ENCODE data around the gene SPATS1. TPM values are rescaled to one million over a fixed set of nuclear protein-coding genes. Genes with fewer than 3 reads are reported as not detected.

SPATS1 gene
- total and polyA plus RNA-seq, 7 donors = not detected

GRCh38 chr6:44387346-44388134 lies 45.1 kb downstream of the SPATS1 start, which contains the start of gene CDC5L:
TSS of gene CDC5L (plus strand) at chr6:44387706. CDS start at chr6:44387824, 118 bp downstream.
- DNase-seq (peak; percentile 92 to 95), ATAC-seq (peak; percentile 86 to 91 (median 90))
- Histone ChIP-seq H3K4me1 (peaks cover 30% of the 10 kb centered on the region), H3K27ac (peak within 1 kb of the TSS; percentile 89), H3K9me3 (no peaks in the 10 kb centered on the region), H3K4me3 (peak within 1 kb of the TSS; percentile 99), H3K27me3 (ENCODE audit: insufficient read depth in 3 of 3, low read length in 2 of 3) (no peaks in the 10 kb centered on the region), H3K36me3 (ENCODE audit: insufficient read depth in 1 of 2, low read depth in 1 of 2) (peaks cover 5 to 26% of the 10 kb centered on the region in 2 donors)
- TF ChIP-seq CTCF (IDR thresholded peaks at IDR 0.05) = no peak
- intact Hi-C loops (cut with DNase I) = no loop called here
- WGBS, 3 donors = 0% methylated on average over 39 to 56 of the region's 56 CpGs

- Histone ChIP-seq H3K4me1 (peaks cover 30% of the 10 kb centered on the region), H3K4me3 (peak overlapping the region; percentile 99), H3K36me3 (ENCODE audit: insufficient read depth in 1 of 2, low read depth in 1 of 2) (peaks cover 5 to 31% of the 10 kb centered on the region in 2 donors), H3K27me3 (ENCODE audit: insufficient read depth in 3 of 3, low read length in 2 of 3) (no peaks in the 10 kb centered on the region), H3K9me3 (no peaks in the 10 kb centered on the region), H3K27ac (peak overlapping the region; percentile 89)
- 0 to 1% (median 0%) methylated on average over 6 to 10 of the region's 10 CpGs for WGBS, 3 donors
- DNase-seq (peak in 1 of 2 donors; percentile 63), ATAC-seq (peak in 1 of 4 donors; percentile 1)
- TF ChIP-seq CTCF (IDR thresholded peaks at IDR 0.05) = no peak
- intact Hi-C loops (cut with DNase I) = no loop called here
Observed at GRCh38 chr6:44388135-44388487, 45.7 kb downstream of the SPATS1 start.

- H3K9me3 ChIP-seq = no peaks in the 10 kb centered on the region
- no peak overlapping the region for H3K27ac ChIP-seq
- no peak for TF ChIP-seq CTCF (IDR thresholded peaks at IDR 0.05)
- WGBS, 3 donors = 50 to 62% (median 56%) methylated on average over 5 of the region's 5 CpGs
- peak overlapping the region; percentile 99 for H3K4me3 ChIP-seq
- no peaks in the 10 kb centered on the region for H3K27me3 ChIP-seq (ENCODE audit: insufficient read depth in 3 of 3, low read length in 2 of 3)
- peaks cover 5 to 39% of the 10 kb centered on the region in 2 donors for H3K36me3 ChIP-seq (ENCODE audit: insufficient read depth in 1 of 2, low read depth in 1 of 2)
- peaks cover 30% of the 10 kb centered on the region for H3K4me1 ChIP-seq
- intact Hi-C loops (cut with DNase I) = no loop called here
- ATAC-seq (no peak), DNase-seq (no peak)
Observed at GRCh38 chr6:44388887-44389286, 46.4 kb downstream of the SPATS1 start.

- no peak for TF ChIP-seq CTCF (IDR thresholded peaks at IDR 0.05)
- 94 to 97% (median 96%) methylated on average over 1 of the region's 1 CpG for WGBS, 3 donors
- peaks cover 5 to 52% of the 10 kb centered on the region in 2 donors for H3K36me3 ChIP-seq (ENCODE audit: insufficient read depth in 1 of 2, low read depth in 1 of 2)
- H3K4me3 ChIP-seq = no peak overlapping the region
- ATAC-seq = no peak
- intact Hi-C loops (cut with DNase I) = no loop called here
- no peak overlapping the region for H3K27ac ChIP-seq
- H3K27me3 ChIP-seq (ENCODE audit: insufficient read depth in 3 of 3, low read length in 2 of 3) = no peaks in the 10 kb centered on the region
- DNase-seq = no peak
- H3K4me1 ChIP-seq = peaks cover 30% of the 10 kb centered on the region
- H3K9me3 ChIP-seq = no peaks in the 10 kb centered on the region
Observed at GRCh38 chr6:44390158-44390683, 47.8 kb downstream of the SPATS1 start.

Other genes with a start within 250 kb of the SPATS1 start
- 100 to 1,000 TPM in 3 of 4 donors, 10 to 100 TPM in 1; 62.3 to 177 (median 113) TPM for gene MRPL14, start 215.2 kb upstream of the SPATS1 start, total RNA-seq
- gene MRPL14, start 215.2 kb upstream of the SPATS1 start, polyA plus RNA-seq = 100 to 1,000 TPM; 166 to 308 (median 197) TPM
- gene TMEM63B, start 215.1 kb upstream of the SPATS1 start, total RNA-seq = 100 to 1,000 TPM in 1 of 4 donors, 10 to 100 TPM in 3; 32.7 to 121 (median 40.3) TPM
- 10 to 100 TPM; 23.5 to 39.2 (median 27.9) TPM for gene TMEM63B, start 215.1 kb upstream of the SPATS1 start, polyA plus RNA-seq
- gene CAPN11, start 183.8 kb upstream of the SPATS1 start, total RNA-seq = under 1 TPM in 1 of 4 donors, not detected in 3; 0.32 TPM
- gene CAPN11, start 183.8 kb upstream of the SPATS1 start, polyA plus RNA-seq = under 1 TPM; 0.05 to 0.16 (median 0.11) TPM
- gene MYMX, start 125.7 kb upstream of the SPATS1 start, total RNA-seq = under 1 TPM in 3 of 4 donors, not detected in 1; 0.34 to 0.54 (median 0.36) TPM
- under 1 TPM in 2 of 3 donors, not detected in 1; 0.09 to 0.61 TPM for gene MYMX, start 125.7 kb upstream of the SPATS1 start, polyA plus RNA-seq
- 10 to 100 TPM; 29.6 to 80.7 (median 41.6) TPM for gene SLC29A1, start 119.1 kb upstream of the SPATS1 start, total RNA-seq
- 10 to 100 TPM; 29.1 to 39.7 (median 39.1) TPM for gene SLC29A1, start 119.1 kb upstream of the SPATS1 start, polyA plus RNA-seq
- gene HSP90AB1, start 95.5 kb upstream of the SPATS1 start, total RNA-seq = 1,000 to 10,000 TPM; 1,150 to 1,595 (median 1,339) TPM
- 1,000 to 10,000 TPM in 2 of 3 donors, 100 to 1,000 TPM in 1; 743 to 1,128 (median 1,033) TPM for gene HSP90AB1, start 95.5 kb upstream of the SPATS1 start, polyA plus RNA-seq
- gene SLC35B2, start 85.1 kb upstream of the SPATS1 start, total RNA-seq = 10 to 100 TPM; 10.9 to 23.3 (median 18.0) TPM
- gene SLC35B2, start 85.1 kb upstream of the SPATS1 start, polyA plus RNA-seq = 10 to 100 TPM; 16.0 to 23.6 (median 20.8) TPM
- 1 to 10 TPM; 2.1 to 5.0 (median 3.0) TPM for gene NFKBIE, start 77.1 kb upstream of the SPATS1 start, total RNA-seq
- gene NFKBIE, start 77.1 kb upstream of the SPATS1 start, polyA plus RNA-seq = 1 to 10 TPM; 2.8 to 5.2 (median 4.0) TPM
- gene TMEM151B, start 72.2 kb upstream of the SPATS1 start, total RNA-seq = not detected
- gene TMEM151B, start 72.2 kb upstream of the SPATS1 start, polyA plus RNA-seq = under 1 TPM in 2 of 3 donors, not detected in 1; 0.04 to 0.07 TPM
- 1 to 10 TPM; 4.4 to 7.4 (median 5.1) TPM for gene AARS2, start 29.3 kb upstream of the SPATS1 start, total RNA-seq
- gene AARS2, start 29.3 kb upstream of the SPATS1 start, polyA plus RNA-seq = 1 to 10 TPM; 2.2 to 4.3 (median 3.0) TPM
- gene CDC5L, start 45.1 kb downstream of the SPATS1 start, total RNA-seq = 10 to 100 TPM; 27.4 to 33.3 (median 30.2) TPM
- 10 to 100 TPM; 10.9 to 21.0 (median 11.6) TPM for gene CDC5L, start 45.1 kb downstream of the SPATS1 start, polyA plus RNA-seq